HG02943 (cell line): Measurements from ENCODE around the gene DNAJB13.

Experiments
- ATAC-seq: cut with Tn5 transposase; IDR thresholded peaks from one replicate; pipeline ENCODE4 v1.9.1; 2021; ENCODE audit warnings: mild to moderate bottlenecking, low read depth, moderate library complexity; ENCODE audit not compliant: unreplicated experiment

DNAJB13 gene

GRCh38 chr11:73949912-73950311 is 914 bp upstream of the DNAJB13 start:
- ATAC-seq = no peak

GRCh38 chr11:73951797-73952196 is 971 bp downstream of the DNAJB13 start:
- ATAC-seq = no peak

GRCh38 chr11:73956876-73957653 is 6.2 kb downstream of the DNAJB13 start:
- ATAC-seq = no peak

- ATAC-seq = no peak
These were observed 7.0 kb downstream of the DNAJB13 start for GRCh38 chr11:73957654-73958361.

GRCh38 chr11:73958521-73959141 is 7.8 kb downstream of the DNAJB13 start:
- no peak for ATAC-seq

DNA sequence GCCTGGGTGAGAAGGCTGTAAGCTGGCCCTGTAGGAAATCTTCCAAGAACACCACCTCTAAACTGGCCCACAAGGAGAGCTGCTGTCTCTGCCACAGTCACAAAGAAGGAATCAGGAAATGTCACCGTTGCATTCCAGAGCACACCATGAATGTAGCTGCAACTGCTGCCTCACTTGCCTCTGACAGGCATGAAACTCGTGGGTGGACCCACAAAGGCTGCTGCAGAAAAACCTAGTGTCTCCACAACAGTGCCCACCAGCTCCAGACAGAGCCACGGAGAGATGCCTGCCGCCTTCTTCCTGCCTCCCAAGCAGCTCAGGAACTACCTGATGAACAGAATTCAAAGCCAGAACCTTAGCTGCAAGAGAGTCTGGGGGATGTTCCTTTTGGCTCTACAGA is 10.5 kb downstream of the DNAJB13 start:
- ATAC-seq = no peak

DNA sequence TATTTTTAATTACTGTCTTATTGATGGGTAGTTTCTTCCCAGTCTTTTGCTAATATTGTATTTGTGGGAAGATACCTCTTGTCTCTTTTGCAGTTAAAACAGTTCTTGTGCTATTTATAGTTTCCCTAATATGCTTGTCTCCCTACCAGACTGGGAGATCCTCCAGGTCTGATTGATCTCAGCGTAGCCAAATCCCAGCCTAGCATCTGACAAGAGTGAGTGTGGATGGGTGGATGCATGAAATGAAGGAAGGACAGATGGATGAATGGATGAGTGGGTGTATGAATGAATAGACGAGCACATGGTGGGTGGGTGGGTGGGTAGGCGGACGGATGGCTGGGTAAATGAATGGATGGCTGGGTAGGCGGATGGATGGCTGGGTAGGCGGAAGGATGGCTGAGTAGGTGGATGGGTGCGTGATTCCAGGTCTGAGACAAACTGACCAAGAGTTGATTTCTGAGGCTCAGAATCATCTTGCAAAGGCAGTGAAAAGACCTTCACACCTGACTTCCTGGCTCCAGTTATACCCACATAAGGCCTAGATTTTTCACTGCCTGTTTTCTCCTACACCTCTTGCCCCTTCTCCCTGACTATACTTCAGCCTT is 11.4 kb downstream of the DNAJB13 start:
- no peak for ATAC-seq

DNA sequence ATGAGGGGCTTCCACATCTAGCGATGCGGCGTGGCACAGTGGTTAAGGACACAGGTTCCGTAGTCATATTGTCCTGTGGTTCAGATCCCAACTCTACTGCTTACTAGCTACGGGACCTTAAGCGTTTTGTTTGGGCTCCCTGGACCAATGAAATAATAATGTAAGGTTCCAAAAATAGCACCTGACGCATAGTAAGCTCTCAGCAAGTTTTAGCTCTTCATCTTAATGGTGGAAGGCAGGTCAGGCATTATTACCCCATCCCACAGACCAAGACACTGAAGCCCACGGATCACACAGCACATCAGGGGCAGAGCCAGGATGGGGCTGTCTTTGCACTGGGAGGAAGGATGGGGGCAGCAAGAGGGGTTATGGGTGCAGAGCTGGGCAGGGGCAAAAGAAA is 13.0 kb downstream of the DNAJB13 start:
- ATAC-seq = no peak

DNA sequence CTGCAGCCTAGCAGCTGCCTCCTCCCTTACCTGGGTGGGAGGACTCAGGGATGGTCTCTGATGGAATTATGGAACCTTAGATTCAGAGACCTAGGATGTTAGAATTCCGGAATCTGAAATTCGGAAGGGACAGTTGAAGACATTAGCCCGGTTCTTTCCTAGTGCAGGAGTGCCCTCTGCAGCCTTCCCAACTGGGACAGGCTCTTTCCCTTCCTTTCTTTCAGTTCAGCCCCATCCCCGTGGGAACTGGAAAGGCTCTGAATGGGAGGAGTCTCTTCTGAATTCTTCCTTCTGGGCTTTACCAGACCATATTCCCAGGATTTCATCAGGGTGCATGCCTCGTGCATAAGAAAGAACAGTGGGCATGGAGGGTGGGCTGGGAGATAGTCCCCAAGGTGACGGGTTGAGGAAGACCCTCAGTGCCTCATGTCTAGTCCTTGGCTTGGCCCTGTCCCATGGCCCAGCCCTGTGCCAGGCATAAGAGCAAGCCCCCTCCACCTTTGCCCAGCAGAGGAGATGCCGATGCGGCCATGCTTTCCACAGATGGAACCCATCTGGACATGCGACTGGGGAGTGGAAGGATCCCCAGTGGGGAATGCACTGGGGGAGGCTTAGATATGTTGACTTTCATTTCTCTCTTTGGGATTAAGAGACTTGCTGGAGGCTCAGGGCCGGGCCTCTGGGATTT is 14.4 kb downstream of the DNAJB13 start:
- ATAC-seq = no peak

GRCh38 chr11:73965764-73966121 is 14.9 kb downstream of the DNAJB13 start:
- no peak for ATAC-seq

DNA sequence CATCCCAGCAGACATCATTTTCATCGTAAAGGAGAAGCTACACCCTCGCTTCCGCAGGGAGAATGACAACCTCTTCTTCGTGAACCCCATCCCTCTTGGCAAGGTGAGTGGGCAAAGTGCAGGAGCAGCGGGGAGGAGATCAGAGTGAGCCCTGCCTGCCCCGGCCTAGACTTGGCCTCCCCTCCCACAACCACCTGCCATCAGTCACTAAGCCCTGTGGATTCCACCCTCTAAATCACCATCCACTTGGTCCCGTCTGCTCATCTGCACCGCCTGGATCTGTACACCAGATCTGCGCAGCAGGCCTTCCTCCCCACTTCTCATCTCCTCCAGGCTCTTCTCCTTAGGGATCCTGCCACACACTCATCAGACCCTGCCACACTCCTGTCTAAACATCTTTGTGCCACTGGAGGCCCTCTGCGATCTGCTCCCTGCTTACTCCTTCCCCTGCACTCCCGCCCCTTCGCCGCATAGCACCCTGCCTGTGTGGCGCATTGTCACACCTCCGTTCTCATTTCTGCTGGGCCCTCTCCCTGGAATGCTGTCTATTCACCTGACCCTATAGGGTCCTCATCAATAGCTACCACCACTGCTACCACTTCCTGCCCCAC is 17.6 kb downstream of the DNAJB13 start:
- no peak for ATAC-seq

- no peak for ATAC-seq
These were observed 18.3 kb downstream of the DNAJB13 start for GRCh38 chr11:73969091-73969490.

- ATAC-seq = no peak
These were observed 19.4 kb downstream of the DNAJB13 start for GRCh38 chr11:73969991-73970800.

- no peak for ATAC-seq
These were observed 20.4 kb downstream of the DNAJB13 start for GRCh38 chr11:73971175-73971719.

GRCh38 chr11:73972187-73972586 is 21.4 kb downstream of the DNAJB13 start:
- no peak for ATAC-seq

DNA sequence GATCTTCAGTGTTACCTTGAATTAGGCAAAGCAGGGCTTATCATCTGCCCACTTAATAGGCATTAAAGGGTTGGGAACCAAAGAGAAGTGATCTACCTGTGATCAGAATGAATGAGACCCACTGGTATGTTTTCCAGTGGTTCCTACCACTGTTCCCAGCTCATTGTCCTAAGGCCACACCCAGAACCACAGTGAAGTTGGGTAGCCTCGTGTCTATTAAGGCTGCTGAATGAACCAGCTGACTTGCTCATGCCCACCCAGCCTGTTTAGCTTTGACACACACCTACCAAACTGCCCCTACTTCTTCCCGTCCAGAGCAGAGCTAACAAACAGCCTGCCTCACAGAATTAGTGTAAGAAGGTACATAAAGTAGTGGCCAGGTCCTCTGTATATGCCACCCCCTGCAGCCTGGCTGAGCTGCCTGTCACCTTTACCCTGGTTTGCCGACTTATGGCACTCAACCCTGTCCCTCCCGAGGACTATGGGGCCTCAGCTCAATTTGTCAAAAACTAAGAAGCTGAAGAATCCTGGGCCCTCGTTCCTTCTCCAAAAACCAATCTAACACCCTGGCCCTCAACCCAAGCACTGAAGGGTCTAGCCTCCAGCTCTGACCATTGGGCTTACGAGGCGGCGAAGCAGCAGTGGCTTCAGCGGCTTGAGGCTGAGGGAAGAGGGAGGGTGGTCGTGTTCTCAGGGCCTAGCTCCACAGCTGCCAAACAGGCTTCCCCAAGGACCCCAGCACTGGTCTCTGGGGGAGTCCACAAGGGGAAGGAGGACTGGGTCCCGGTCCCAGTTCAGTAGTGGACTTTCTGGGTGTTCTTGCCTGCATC is 22.0 kb downstream of the DNAJB13 start:
- ATAC-seq = no peak

DNA sequence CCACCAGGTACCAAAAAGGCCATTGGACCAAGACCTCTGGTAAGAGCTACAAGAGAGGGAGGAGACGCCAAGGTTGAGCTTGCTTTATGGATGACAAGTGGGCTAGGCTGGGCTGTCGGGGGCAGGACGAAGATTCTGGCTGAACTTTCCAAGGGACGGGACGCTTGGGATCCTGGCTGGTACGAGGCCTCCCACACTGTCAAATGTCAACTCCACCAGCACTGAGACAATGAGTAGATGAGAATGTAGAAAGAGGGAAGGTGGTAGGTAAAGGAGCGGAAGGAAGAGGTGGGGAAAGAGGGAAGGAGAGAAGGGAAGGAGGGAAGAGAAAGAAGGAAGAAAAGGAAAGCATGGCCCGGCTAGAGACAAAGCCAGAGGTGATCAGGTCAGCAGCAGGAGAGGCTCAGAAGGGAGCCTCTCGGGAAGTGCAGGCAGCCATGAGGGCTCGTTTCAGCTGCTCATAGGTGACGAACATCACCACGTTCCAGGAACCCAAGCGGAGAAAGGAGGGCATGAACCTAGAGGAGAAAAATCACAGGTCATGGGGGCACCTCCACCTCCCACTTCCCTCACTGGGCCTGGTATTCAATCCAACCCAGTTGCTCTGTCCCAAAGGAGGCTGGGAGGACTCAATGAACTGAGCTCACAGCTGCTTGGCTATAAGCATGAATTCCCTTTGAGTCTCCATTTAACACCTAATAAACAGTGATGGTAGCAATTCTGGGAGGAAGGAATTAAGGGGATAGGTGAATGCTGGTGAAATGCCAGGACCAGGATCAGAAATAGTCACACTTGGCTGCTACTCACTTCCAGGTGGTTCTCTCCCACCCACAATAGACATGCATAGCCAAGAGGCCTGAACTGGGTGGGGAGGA is 24.0 kb downstream of the DNAJB13 start:
- no peak for ATAC-seq

- no peak for ATAC-seq
These were observed 24.6 kb downstream of the DNAJB13 start for GRCh38 chr11:73975479-73975757.
